ENCODE data around the gene CLCC1.
"Not testable (repeated sequence)": the region's sequence is repeated elsewhere in the genome, so short reads cannot be mapped to it uniquely, and the experiment has no call there.

The CLCC1 gene

GRCh38 chr1:108963052-108963686 is at the start of gene CLCC1:
TSS of gene CLCC1 (minus strand) at chr1:108963484. CDS start at chr1:108950437, 13,047 bp downstream.
- Histone ChIP-seq H3K4me3 (ENCODE audit: low read length) (peak within 1 kb of the TSS; percentile 85), H3K27me3 (ENCODE audit: control insufficient read depth, insufficient read depth, low read length) (peaks cover 8% of the 10 kb centered on the region), H3K36me3 (ENCODE audit: control insufficient read depth, low read depth, low read length) (no peaks in the 10 kb centered on the region), H3K9me3 (ENCODE audit: control insufficient read depth, low read depth, low read length) (no peaks in the 10 kb centered on the region), H3K9ac (ENCODE audit: low read length) (peak within 1 kb of the TSS; percentile 79), H3K27ac (ENCODE audit: low read length) (no peak within 1 kb of the TSS), H3K4me1 (ENCODE audit: control insufficient read depth, low read depth, low read length) (peaks cover 6% of the 10 kb centered on the region)

GRCh38 chr1:109011335-109011734 is 48.1 kb upstream of the CLCC1 start:
- peaks cover 7% of the 10 kb centered on the region for H3K36me3 ChIP-seq (ENCODE audit: control insufficient read depth, low read depth, low read length)
- H3K4me3 ChIP-seq (ENCODE audit: low read length): no peak overlapping the region
- H3K9me3 ChIP-seq (ENCODE audit: control insufficient read depth, low read depth, low read length): no peaks in the 10 kb centered on the region
- no peak overlapping the region for H3K9ac ChIP-seq (ENCODE audit: low read length)
- H3K27me3 ChIP-seq (ENCODE audit: control insufficient read depth, insufficient read depth, low read length): no peaks in the 10 kb centered on the region
- no peaks in the 10 kb centered on the region for H3K4me1 ChIP-seq (ENCODE audit: control insufficient read depth, low read depth, low read length)
- H3K27ac ChIP-seq (ENCODE audit: low read length): no peak overlapping the region

GRCh38 chr1:108996622-108997021 is 33.3 kb upstream of the CLCC1 start:
- H3K27ac ChIP-seq (ENCODE audit: low read length); H3K9me3 ChIP-seq (ENCODE audit: control insufficient read depth, low read depth, low read length); H3K4me1 ChIP-seq (ENCODE audit: control insufficient read depth, low read depth, low read length); H3K27me3 ChIP-seq (ENCODE audit: control insufficient read depth, insufficient read depth, low read length); H3K9ac ChIP-seq (ENCODE audit: low read length); H3K36me3 ChIP-seq (ENCODE audit: control insufficient read depth, low read depth, low read length); H3K4me3 ChIP-seq (ENCODE audit: low read length): not testable (repeated sequence)

- no peaks in the 10 kb centered on the region for H3K36me3 ChIP-seq (ENCODE audit: control insufficient read depth, low read depth, low read length)
- H3K9ac ChIP-seq (ENCODE audit: low read length): no peak overlapping the region
- H3K27ac ChIP-seq (ENCODE audit: low read length): no peak overlapping the region
- no peaks in the 10 kb centered on the region for H3K4me1 ChIP-seq (ENCODE audit: control insufficient read depth, low read depth, low read length)
- H3K27me3 ChIP-seq (ENCODE audit: control insufficient read depth, insufficient read depth, low read length): no peaks in the 10 kb centered on the region
- no peak overlapping the region for H3K4me3 ChIP-seq (ENCODE audit: low read length)
- no peaks in the 10 kb centered on the region for H3K9me3 ChIP-seq (ENCODE audit: control insufficient read depth, low read depth, low read length)
Observed at GRCh38 chr1:108983114-108983513, 19.8 kb upstream of the CLCC1 start.

GRCh38 chr1:108976658-108977057 is 13.4 kb upstream of the CLCC1 start:
- Histone ChIP-seq H3K4me3 (ENCODE audit: low read length) (no peak overlapping the region), H3K9ac (ENCODE audit: low read length) (no peak overlapping the region), H3K9me3 (ENCODE audit: control insufficient read depth, low read depth, low read length) (no peaks in the 10 kb centered on the region), H3K4me1 (ENCODE audit: control insufficient read depth, low read depth, low read length) (no peaks in the 10 kb centered on the region), H3K36me3 (ENCODE audit: control insufficient read depth, low read depth, low read length) (no peaks in the 10 kb centered on the region), H3K27me3 (ENCODE audit: control insufficient read depth, insufficient read depth, low read length) (no peaks in the 10 kb centered on the region), H3K27ac (ENCODE audit: low read length) (no peak overlapping the region)

DNA sequence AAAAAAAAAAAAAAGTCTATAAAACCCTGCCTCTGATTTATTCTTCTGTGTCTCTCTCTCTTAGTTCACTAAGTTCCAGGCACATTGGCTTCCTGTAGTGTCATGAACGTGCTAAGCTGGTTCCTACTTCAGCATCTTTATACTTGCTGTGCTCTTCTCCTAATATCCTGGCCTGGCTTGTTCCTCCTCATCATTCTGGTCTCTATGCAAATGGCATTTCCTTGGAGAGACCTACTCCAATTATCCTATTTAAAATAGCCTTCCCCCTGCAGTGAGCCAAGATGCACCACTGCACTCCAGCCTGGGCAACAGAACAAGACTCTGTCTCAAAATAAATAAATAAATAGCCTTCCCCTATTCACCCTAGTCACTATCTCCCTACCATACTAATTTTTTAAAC is 9.7 kb upstream of the CLCC1 start:
- Histone ChIP-seq H3K4me1 (ENCODE audit: control insufficient read depth, low read depth, low read length) (peaks cover 5% of the 10 kb centered on the region), H3K4me3 (ENCODE audit: low read length) (no peak overlapping the region), H3K27ac (ENCODE audit: low read length) (no peak overlapping the region), H3K36me3 (ENCODE audit: control insufficient read depth, low read depth, low read length) (peaks cover 4% of the 10 kb centered on the region), H3K27me3 (ENCODE audit: control insufficient read depth, insufficient read depth, low read length) (no peaks in the 10 kb centered on the region), H3K9me3 (ENCODE audit: control insufficient read depth, low read depth, low read length) (no peaks in the 10 kb centered on the region), H3K9ac (ENCODE audit: low read length) (no peak overlapping the region)

- peaks cover 4% of the 10 kb centered on the region for H3K36me3 ChIP-seq (ENCODE audit: control insufficient read depth, low read depth, low read length)
- H3K27me3 ChIP-seq (ENCODE audit: control insufficient read depth, insufficient read depth, low read length): peaks cover 1% of the 10 kb centered on the region
- H3K27ac ChIP-seq (ENCODE audit: low read length): no peak overlapping the region
Observed at GRCh38 chr1:108969346-108969745, 6.1 kb upstream of the CLCC1 start.

GRCh38 chr1:108962681-108963051 is 618 bp downstream of the CLCC1 start:
- H3K36me3 ChIP-seq (ENCODE audit: control insufficient read depth, low read depth, low read length): no peaks in the 10 kb centered on the region
- H3K27ac ChIP-seq (ENCODE audit: low read length): no peak overlapping the region
- peak overlapping the region; percentile 79 for H3K9ac ChIP-seq (ENCODE audit: low read length)
- H3K4me1 ChIP-seq (ENCODE audit: control insufficient read depth, low read depth, low read length): peaks cover 6% of the 10 kb centered on the region
- H3K27me3 ChIP-seq (ENCODE audit: control insufficient read depth, insufficient read depth, low read length): peaks cover 8% of the 10 kb centered on the region
- H3K9me3 ChIP-seq (ENCODE audit: control insufficient read depth, low read depth, low read length): no peaks in the 10 kb centered on the region
- peak overlapping the region; percentile 85 for H3K4me3 ChIP-seq (ENCODE audit: low read length)

More at GRCh38 chr1:108969346-108969745, 6.1 kb upstream of the CLCC1 start:
- Histone ChIP-seq H3K4me3 (ENCODE audit: low read length) (no peak overlapping the region), H3K4me1 (ENCODE audit: control insufficient read depth, low read depth, low read length) (peaks cover 5% of the 10 kb centered on the region), H3K9me3 (ENCODE audit: control insufficient read depth, low read depth, low read length) (no peaks in the 10 kb centered on the region), H3K9ac (ENCODE audit: low read length) (no peak overlapping the region)

DNA sequence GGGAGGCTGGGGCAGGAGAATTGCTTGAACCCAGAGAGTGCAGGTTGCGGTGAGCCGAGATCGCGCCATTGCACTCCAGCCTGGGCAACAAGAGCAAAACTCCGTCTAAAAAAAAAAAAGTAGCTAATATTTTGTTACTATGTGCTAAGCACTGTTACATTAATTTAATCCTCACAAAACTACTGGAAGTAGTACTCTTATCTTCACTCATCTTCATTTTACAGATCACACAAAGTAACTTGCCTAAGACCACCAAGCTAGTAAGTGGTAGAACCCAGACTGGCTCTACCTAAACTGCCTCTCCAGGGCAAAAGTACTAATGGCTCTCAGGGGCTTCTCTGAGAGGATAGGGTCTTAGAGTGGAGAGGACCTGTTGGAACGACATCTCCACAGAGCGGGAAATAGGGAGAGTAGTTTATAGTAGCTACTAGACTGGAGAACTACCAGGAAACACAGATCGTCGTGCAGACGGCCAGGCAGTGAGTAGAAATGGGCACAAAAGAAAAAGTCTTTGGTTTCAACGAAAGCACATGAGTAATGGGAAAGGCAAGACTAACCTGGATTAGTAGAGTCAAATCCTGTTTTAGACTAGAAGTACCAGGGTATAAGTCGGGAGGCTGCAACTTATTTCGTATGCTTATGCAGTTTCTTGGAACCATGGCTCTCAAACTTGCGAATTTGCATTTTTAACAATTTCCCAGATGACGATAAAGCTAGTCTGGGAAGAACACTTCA is 1.4 kb downstream of the CLCC1 start:
- no peaks in the 10 kb centered on the region for H3K36me3 ChIP-seq (ENCODE audit: control insufficient read depth, low read depth, low read length)
- peaks cover 8% of the 10 kb centered on the region for H3K27me3 ChIP-seq (ENCODE audit: control insufficient read depth, insufficient read depth, low read length)
- H3K9me3 ChIP-seq (ENCODE audit: control insufficient read depth, low read depth, low read length): no peaks in the 10 kb centered on the region
- H3K9ac ChIP-seq (ENCODE audit: low read length): peak overlapping the region; percentile 79
- no peak overlapping the region for H3K27ac ChIP-seq (ENCODE audit: low read length)
- peaks cover 6% of the 10 kb centered on the region for H3K4me1 ChIP-seq (ENCODE audit: control insufficient read depth, low read depth, low read length)
- H3K4me3 ChIP-seq (ENCODE audit: low read length): peak overlapping the region; percentile 85

DNA sequence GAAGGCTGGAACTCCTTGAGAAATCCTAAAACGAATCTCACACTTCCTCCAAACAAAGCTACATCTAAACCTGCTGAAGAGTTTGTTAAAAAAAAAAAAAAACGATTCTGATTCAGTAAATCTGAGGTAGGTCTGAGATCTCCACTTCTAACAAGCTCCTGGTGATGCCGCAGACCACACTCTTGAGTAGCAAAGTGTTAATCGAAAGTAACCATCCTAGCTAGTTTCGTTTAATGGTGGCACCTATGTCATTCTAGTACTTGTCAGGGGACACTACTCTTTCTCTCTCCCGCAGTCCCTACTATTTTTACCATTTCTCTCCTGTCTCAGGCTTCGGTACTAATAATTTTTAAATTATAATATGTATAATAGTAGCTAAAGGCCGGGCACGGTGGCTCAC is 2.1 kb downstream of the CLCC1 start:
- Histone ChIP-seq H3K9me3 (ENCODE audit: control insufficient read depth, low read depth, low read length) (no peaks in the 10 kb centered on the region), H3K4me3 (ENCODE audit: low read length) (no peak overlapping the region), H3K36me3 (ENCODE audit: control insufficient read depth, low read depth, low read length) (no peaks in the 10 kb centered on the region), H3K9ac (ENCODE audit: low read length) (no peak overlapping the region), H3K4me1 (ENCODE audit: control insufficient read depth, low read depth, low read length) (peaks cover 6% of the 10 kb centered on the region), H3K27me3 (ENCODE audit: control insufficient read depth, insufficient read depth, low read length) (peaks cover 8% of the 10 kb centered on the region), H3K27ac (ENCODE audit: low read length) (no peak overlapping the region)

DNA sequence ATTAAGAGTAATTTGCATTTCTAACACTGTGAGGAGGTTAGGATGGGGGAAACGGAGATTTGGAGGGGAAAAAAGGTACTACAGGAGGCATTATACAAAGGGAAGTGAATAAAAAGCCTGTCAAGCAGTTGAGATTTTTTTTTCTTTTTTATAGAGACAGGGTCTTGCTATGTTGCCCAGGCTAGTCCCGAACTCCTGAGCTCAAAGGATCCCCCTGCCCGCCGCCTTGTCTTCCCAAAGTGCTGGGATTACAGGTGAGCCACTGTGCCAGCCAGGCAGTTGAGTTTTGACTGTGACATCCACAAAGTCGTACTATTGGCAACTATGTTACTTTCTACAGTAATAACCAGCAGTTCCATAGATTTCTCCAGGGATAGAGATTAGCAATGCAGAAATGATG is 2.6 kb downstream of the CLCC1 start:
- Histone ChIP-seq H3K4me3 (ENCODE audit: low read length) (no peak overlapping the region), H3K36me3 (ENCODE audit: control insufficient read depth, low read depth, low read length) (no peaks in the 10 kb centered on the region), H3K27me3 (ENCODE audit: control insufficient read depth, insufficient read depth, low read length) (peaks cover 8% of the 10 kb centered on the region), H3K4me1 (ENCODE audit: control insufficient read depth, low read depth, low read length) (peaks cover 6% of the 10 kb centered on the region), H3K27ac (ENCODE audit: low read length) (no peak overlapping the region), H3K9ac (ENCODE audit: low read length) (no peak overlapping the region), H3K9me3 (ENCODE audit: control insufficient read depth, low read depth, low read length) (no peaks in the 10 kb centered on the region)

- H3K36me3 ChIP-seq (ENCODE audit: control insufficient read depth, low read depth, low read length): no peaks in the 10 kb centered on the region
Observed at GRCh38 chr1:108957888-108958287, 5.4 kb downstream of the CLCC1 start.

More at GRCh38 chr1:108957888-108958287, 5.4 kb downstream of the CLCC1 start:
- no peak overlapping the region for H3K27ac ChIP-seq (ENCODE audit: low read length)
- no peaks in the 10 kb centered on the region for H3K9me3 ChIP-seq (ENCODE audit: control insufficient read depth, low read depth, low read length)
- no peak overlapping the region for H3K9ac ChIP-seq (ENCODE audit: low read length)
- no peak overlapping the region for H3K4me3 ChIP-seq (ENCODE audit: low read length)
- H3K4me1 ChIP-seq (ENCODE audit: control insufficient read depth, low read depth, low read length): peaks cover 6% of the 10 kb centered on the region
- H3K27me3 ChIP-seq (ENCODE audit: control insufficient read depth, insufficient read depth, low read length): no peaks in the 10 kb centered on the region
